ENCODE results near the gene NGDN. TPM values are rescaled to one million over a fixed set of nuclear protein-coding genes. Genes with fewer than 3 reads are reported as not detected.

NGDN gene
- total RNA-seq, 1 experiment from 2014 or later = 24.7 TPM

GRCh38 chr14:23434488-23435222 lies 34.8 kb upstream of the NGDN start:
- TF ChIP-seq CTCF (IDR thresholded peaks at IDR 0.05) (no peak), REST (IDR thresholded peaks at IDR 0.05; ENCODE audit: insufficient read depth in 1 of 2, low read depth in 2 of 2, low read length in 1 of 2) (no peak), POLR2AphosphoS5 (IDR thresholded peaks at IDR 0.05; ENCODE audit: low read depth, low read length) (no peak), SIN3A (IDR thresholded peaks at IDR 0.05; ENCODE audit: borderline replicate concordance, insufficient read depth, low read depth, low read length) (no peak), TCF7L2 (IDR thresholded peaks at IDR 0.05; ENCODE audit: low read depth, low read length) (no peak)
- intact Hi-C loops (cut with micrococcal nuclease; ENCODE audit: unreplicated experiment) (no loop called here), in situ Hi-C loops (cut with HindIII; ENCODE audit: low pct_unique_long_range_greater_than_20kb, low sequenced_read_pairs) (no loop called here)
- no TSS peak for BruUV-seq (replicated peaks)
- Histone ChIP-seq H3K36me3 (ENCODE audit: control insufficient read depth, insufficient read depth, low read length) (no peaks in the 10 kb centered on the region), H3K4me1 (ENCODE audit: control insufficient read depth, insufficient read depth, low read length) (no peaks in the 10 kb centered on the region), H3K4me3 (ENCODE audit: low read depth in 2 of 2, low read length in 2 of 2) (no peak overlapping the region), H3K9me3 (ENCODE audit: control insufficient read depth, insufficient read depth, low read depth, low read length) (no peaks in the 10 kb centered on the region), H3K27me3 (ENCODE audit: control insufficient read depth, insufficient read depth, low read length) (no peaks in the 10 kb centered on the region; the same call in 1 of the 2 replicates), H3K27ac (ENCODE audit: low read length) (no peak overlapping the region)
- ChIA-PET CTCF (no interaction called here), POLR2A (no interaction called here)
- no peak for DNase-seq (ENCODE audit: low read depth, low spot score)
- no peak for ATAC-seq

- Histone ChIP-seq H3K27ac (ENCODE audit: low read length) (no peak within 1 kb of the TSS), H3K27me3 (ENCODE audit: control insufficient read depth, insufficient read depth, low read length) (no peaks in the 10 kb centered on the region; the same call in 1 of the 2 replicates), H3K4me1 (ENCODE audit: control insufficient read depth, insufficient read depth, low read length) (no peaks in the 10 kb centered on the region), H3K9me3 (ENCODE audit: control insufficient read depth, insufficient read depth, low read depth, low read length) (no peaks in the 10 kb centered on the region), H3K4me3 (ENCODE audit: low read depth in 2 of 2, low read length in 2 of 2) (no peak within 1 kb of the TSS), H3K36me3 (ENCODE audit: control insufficient read depth, insufficient read depth, low read length) (no peaks in the 10 kb centered on the region)
- TF ChIP-seq REST (IDR thresholded peaks at IDR 0.05; ENCODE audit: insufficient read depth in 1 of 2, low read depth in 2 of 2, low read length in 1 of 2) (no peak), SIN3A (IDR thresholded peaks at IDR 0.05; ENCODE audit: borderline replicate concordance, insufficient read depth, low read depth, low read length) (no peak)
- BruUV-seq (replicated peaks) = no TSS peak
- no peak for DNase-seq (ENCODE audit: low read depth, low spot score)
- intact Hi-C loops (cut with micrococcal nuclease; ENCODE audit: unreplicated experiment) = no loop called here
- POLR2A ChIA-PET = interaction anchor here (0.6 kb wide), 1 partner anchor 488 kb away, joined by 5 read pairs; no protein-coding TSS in a partner anchor
- ATAC-seq = no peak
- CTCF ChIA-PET = interaction anchor here (0.7 kb wide), 1 partner anchor 887 kb away, joined by 5 read pairs; no protein-coding TSS in a partner anchor
- in situ Hi-C loops (cut with HindIII; ENCODE audit: low pct_unique_long_range_greater_than_20kb, low sequenced_read_pairs) = no loop called here
These were observed 33.8 kb upstream of the NGDN start, which contains the start of gene MYH7 for GRCh38 chr14:23435543-23436326. TSS of gene MYH7 (minus strand) at chr14:23435660. CDS start at chr14:23433732, 1,928 bp downstream.

All from Panc1 (cell line).